Adrenal gland (tissue), 5 donors: ENCODE results near the gene BCAR3.

Source experiments
- CTCF ChIP-seq, 6 experiments: fragments of 450-650 bp in 4 of 6; fragments of 200-600 bp in 2 of 6; sonication (generic) in 1 of 6; IDR thresholded peaks; 1 replicate in 5 of 6; 2 replicates in 1 of 6; pipeline versions ENCODE4 v1.5.1 to v1.8.0; 2016 to 2021; ENCODE audit warnings: antibody characterized with exemption in 6 of 6, mild to moderate bottlenecking in 2 of 6, moderate library complexity in 1 of 6
- POLR2A ChIP-seq, 2 donors: fragments of 450-650 bp; IDR thresholded peaks; one replicate each; pipeline ENCODE4 v1.6.1; 2017; ENCODE audit warnings: antibody characterized with exemption in 2 of 2, mild to moderate bottlenecking in 2 of 2, moderate library complexity in 1 of 2
- donor health status: DM: no; HTN: no; CAD: no.

- TF ChIP-seq POLR2A (IDR thresholded peaks at IDR 0.05) (no peak), CTCF (IDR thresholded peaks at IDR 0.05) (no peak)
These were observed 79.5 kb downstream of the BCAR3 start for GRCh38 chr1:93602101-93602500.
